Heart right ventricle (tissue), 16 donors: Measurements from ENCODE around the gene SEPSECS. TPM values are rescaled to one million over a fixed set of nuclear protein-coding genes. Genes with fewer than 3 reads are reported as not detected.

Experiments
- ATAC-seq, 8 donors: fragments of 200-7000 bp; cut with Tn5 transposase; one replicate each; pipeline ENCODE4 v1.9.1; 2020; ENCODE audit warnings: mild to moderate bottlenecking in 8 of 8, moderate library complexity in 8 of 8, moderate number of reproducible peaks in 1 of 8
- DNase-seq, 2 donors: peaks; one replicate each; pipeline ENCODE4 v3.0.0-alpha.2; 2020
- H3K27ac ChIP-seq, 10 donors: fragments of 200-600 bp; sonication (generic) in 2 of 10; one replicate each; pipeline versions ENCODE4 v1.5.0 to v1.8.0; 2020 to 2022; ENCODE audit warnings: mild to moderate bottlenecking in 3 of 10
- H3K27me3 ChIP-seq, 7 donors: fragments of 200-600 bp; one replicate each; pipeline ENCODE4 v1.8.0; 2021 to 2022; ENCODE audit warnings: mild to moderate bottlenecking in 2 of 7
- H3K36me3 ChIP-seq, 9 donors: fragments of 200-600 bp; sonication (generic) in 1 of 9; one replicate each; pipeline versions ENCODE4 v1.5.0 to v1.8.0; 2020 to 2022; ENCODE audit warnings: mild to moderate bottlenecking in 2 of 9
- H3K4me1 ChIP-seq, 9 donors: fragments of 200-600 bp; sonication (generic) in 1 of 9; one replicate each; pipeline versions ENCODE4 v1.5.0 to v1.8.0; 2020 to 2022; ENCODE audit warnings: mild to moderate bottlenecking in 4 of 9
- H3K4me3 ChIP-seq, 10 donors: fragments of 200-600 bp; sonication (generic) in 2 of 10; one replicate each; pipeline versions ENCODE4 v1.5.0 to v1.8.0; 2020 to 2022; ENCODE audit warnings: mild to moderate bottlenecking in 7 of 10, moderate library complexity in 2 of 10
- H3K9me3 ChIP-seq, 11 donors: fragments of 200-600 bp in 10 of 11; sonication (generic) in 2 of 11; one replicate each; pipeline versions ENCODE4 v1.5.0 to v1.8.0; 2013 to 2022; ENCODE audit warnings: mild to moderate bottlenecking in 2 of 11, control low read depth in 1 of 11, moderate library complexity in 1 of 11
- CTCF ChIP-seq, 9 donors: fragments of 200-600 bp; sonication (generic) in 2 of 9; IDR thresholded peaks; one replicate each; pipeline versions ENCODE4 v1.5.0 to v1.8.0; 2021 to 2022; ENCODE audit warnings: antibody characterized with exemption in 9 of 9, mild to moderate bottlenecking in 5 of 9, moderate library complexity in 1 of 9
- WGBS, 2 donors: extraction: QIAGEN DNeasy Blood & Tissue Kit; methylation state at CpG; one replicate each; pipeline ENCODE4 v1.1.7; 2013; ENCODE audit warnings: inconsistent platforms in 1 of 2; 5-methylcytosine and 5-hydroxymethylcytosine counted together
- intact Hi-C, 10 donors: fragments of 100-400 bp; cut with DNase I; formaldehyde crosslinking; loops; one replicate each; pipeline versions ENCODE4 v1.11.1 to v1.14.2; 2022
- polyA plus RNA-seq, 2 donors: library from polyadenylated mRNA; stranded (reverse); fragments of 200-250 nt; gene quantifications; one replicate each; pipeline ENCODE4 v1.2.3, GENCODE V29; 2013
- total RNA-seq, 10 donors: library from RNA; stranded (reverse); fragmentation: NEBNext Ultra II Directional in 3 of 10; extraction: Animal tissue kit (Norgen Biotek cat#: 25700) in 3 of 10; gene quantifications; one replicate each; pipeline versions ENCODE4 v1.2.1 to v1.2.4, GENCODE V29; 2021 to 2023
- donor health status: Arrhythmogenic right ventricular cardiomyopathy.
- donor health status: ischemic (EF 13 %, LVEDD 7.1; RV severe dilation, severe dysfunction).
- donor health status: healthy with polysubstance abuse.
- donor health status: DM: no; HTN: yes; CAD: no.
- donor health status: DM: no; HTN: no; CAD: no.
- donor health status: ischemic (EF 25% LVEDD 6.9; RV normal size, moderate dysfunction).
- donor health status: ischemic (EF 25% LVEDD 5.7; RV mildly dilated, moderate dysfunction).
- donor health status: healthy.
- donor health status: DM: yes; HTN: yes; CAD: no.
- donor health status: Ischemic cardiomyopathy.
- donor health status: ischemic (EF 35%, LVEDD 5.7; RV mildly dilated, moderate dysfunction).
- donor health status: nonischemic (EF 11% LVEDD 7.7; RV severe dilation, severe dysfunction).
- donor health status: DM: yes; HTN: yes; CAD: no.
- donor health status: PGD.
- donor health status: ischemic (EF 29% LVEDD 5.4; RV normal size, mild dysfunction).
- donor health status: nonischemic (EF 23%, LVEDD 6.1; RV moderate dilation, normal function).

Gene SEPSECS
- total and polyA plus RNA-seq, 12 donors, result 1.3 to 9.1 (median 6.0) TPM

- no peak for ATAC-seq
- WGBS, 2 donors, result 92 to 95% methylated on average over 14 of the region's 14 CpGs
- no peak for DNase-seq
- intact Hi-C loops, result no loop called here
- no peaks in the 10 kb centered on the region for H3K27me3 ChIP-seq
- peaks cover 7 to 38% (median 21%) of the 10 kb centered on the region in 9 donors for H3K4me1 ChIP-seq
- no peaks in the 10 kb centered on the region for H3K36me3 ChIP-seq
- no peak for TF ChIP-seq CTCF (IDR thresholded peaks at IDR 0.05)
- peak overlapping the region in 4 of 10 donors; percentile 64 to 78 (median 64) for H3K27ac ChIP-seq
- H3K4me3 ChIP-seq, result no peak overlapping the region
- H3K9me3 ChIP-seq, result peaks cover 0 to 5% (median 0%) of the 10 kb centered on the region in 11 donors
These were observed 53.7 kb downstream of the SEPSECS start for GRCh38 chr4:25106363-25107151.

GRCh38 chr4:25104591-25104990, 55.7 kb downstream of the SEPSECS start:
- 54 to 60% methylated on average over 3 of the region's 3 CpGs for WGBS, 2 donors
- no peak overlapping the region for H3K27ac ChIP-seq
- peaks cover 10 to 46% (median 31%) of the 10 kb centered on the region in 9 donors for H3K4me1 ChIP-seq
- intact Hi-C loops, result no loop called here
- no peak for ATAC-seq
- H3K4me3 ChIP-seq, result no peak overlapping the region
- no peaks in the 10 kb centered on the region for H3K27me3 ChIP-seq
- TF ChIP-seq CTCF (IDR thresholded peaks at IDR 0.05), result no peak
- peaks cover 0 to 6% (median 0%) of the 10 kb centered on the region in 11 donors for H3K9me3 ChIP-seq
- H3K36me3 ChIP-seq, result no peaks in the 10 kb centered on the region
- DNase-seq, result no peak

GRCh38 chr4:25103418-25103817, 56.8 kb downstream of the SEPSECS start:
- peak overlapping the region in 9 of 10 donors; percentile 46 to 82 (median 69) for H3K27ac ChIP-seq
- WGBS, 2 donors, result 16 to 21% methylated on average over 4 of the region's 4 CpGs
- intact Hi-C loops, result no loop called here

GRCh38 chr4:25101836-25102235, 58.4 kb downstream of the SEPSECS start:
- no peak overlapping the region for H3K4me3 ChIP-seq
- 97 to 98% methylated on average over 5 of the region's 5 CpGs for WGBS, 2 donors
- no peaks in the 10 kb centered on the region for H3K36me3 ChIP-seq
- H3K4me1 ChIP-seq, result peaks cover 6 to 45% (median 35%) of the 10 kb centered on the region in 9 donors
- no peaks in the 10 kb centered on the region for H3K27me3 ChIP-seq
- TF ChIP-seq CTCF (IDR thresholded peaks at IDR 0.05), result no peak
- H3K9me3 ChIP-seq, result peaks cover 0 to 6% (median 0%) of the 10 kb centered on the region in 11 donors
- ATAC-seq (no peak), DNase-seq (no peak)
- intact Hi-C loops, result no loop called here
- peak overlapping the region in 2 of 10 donors; percentile 80 to 82 for H3K27ac ChIP-seq

More at GRCh38 chr4:25103418-25103817, 56.8 kb downstream of the SEPSECS start:
- DNase-seq (peak; percentile 34 to 37), ATAC-seq (peak in 7 of 8 donors; percentile 32 to 86 (median 49))
- no peak overlapping the region for H3K4me3 ChIP-seq
- H3K9me3 ChIP-seq, result peaks cover 0 to 6% (median 0%) of the 10 kb centered on the region in 11 donors
- no peaks in the 10 kb centered on the region for H3K27me3 ChIP-seq
- peaks cover 10 to 57% (median 43%) of the 10 kb centered on the region in 9 donors for H3K4me1 ChIP-seq
- H3K36me3 ChIP-seq, result no peaks in the 10 kb centered on the region
- no peak for TF ChIP-seq CTCF (IDR thresholded peaks at IDR 0.05)
